SK-N-SH treated with all-trans-retinoic acid at 6 μM for 48 hours (cell line): ENCODE data around the gene AP1AR.

Experiments
- CREB5 ChIP-seq: fragments of 250-450 bp; sonication (Bioruptor Pico); IDR thresholded peaks from 2 replicates; pipeline ENCODE4 v1.5.1; 2020; ENCODE audit warnings: low read depth, mild to moderate bottlenecking, moderate library complexity
- PATZ1 ChIP-seq: fragments of 250-450 bp; sonication (Bioruptor Pico); IDR thresholded peaks from 2 replicates; pipeline ENCODE4 v1.8.0; 2020; ENCODE audit warnings: mild to moderate bottlenecking, moderate library complexity, borderline replicate concordance

- TF ChIP-seq CREB5 (CRISPR knock-in tag) (no peak), PATZ1 (no peak)
These were observed 20.6 kb downstream of the AP1AR start for GRCh38 chr4:112252234-112252633.
